Measurements from ENCODE around the gene DNAH1.

DNA sequence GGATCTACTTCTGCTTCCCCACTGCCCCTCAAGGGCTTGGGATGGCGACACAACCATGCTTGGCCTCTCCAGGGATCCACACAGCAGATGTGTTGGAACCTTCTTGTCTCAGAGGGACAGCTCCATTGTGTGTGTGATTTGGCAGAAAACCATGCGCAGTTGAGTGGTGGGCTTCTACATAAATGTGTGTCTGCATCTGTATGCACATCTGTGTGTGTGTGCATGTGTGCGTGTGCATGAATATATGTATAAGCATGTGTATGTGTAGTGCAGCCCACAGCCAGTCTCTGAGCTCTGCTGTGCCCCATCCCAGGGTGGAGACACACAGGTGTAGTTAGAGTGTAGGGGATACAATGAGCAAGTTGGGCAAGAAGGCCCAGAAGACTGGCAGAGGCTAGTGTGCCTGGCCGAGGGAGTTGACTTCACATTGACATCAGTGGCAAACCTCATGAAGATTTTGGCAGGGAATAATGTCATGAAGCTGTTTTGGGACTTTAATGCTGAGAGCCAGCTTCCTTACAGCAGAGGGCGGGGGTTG lies 20.4 kb upstream of the DNAH1 start:
- TF ChIP-seq, protein P1, sequence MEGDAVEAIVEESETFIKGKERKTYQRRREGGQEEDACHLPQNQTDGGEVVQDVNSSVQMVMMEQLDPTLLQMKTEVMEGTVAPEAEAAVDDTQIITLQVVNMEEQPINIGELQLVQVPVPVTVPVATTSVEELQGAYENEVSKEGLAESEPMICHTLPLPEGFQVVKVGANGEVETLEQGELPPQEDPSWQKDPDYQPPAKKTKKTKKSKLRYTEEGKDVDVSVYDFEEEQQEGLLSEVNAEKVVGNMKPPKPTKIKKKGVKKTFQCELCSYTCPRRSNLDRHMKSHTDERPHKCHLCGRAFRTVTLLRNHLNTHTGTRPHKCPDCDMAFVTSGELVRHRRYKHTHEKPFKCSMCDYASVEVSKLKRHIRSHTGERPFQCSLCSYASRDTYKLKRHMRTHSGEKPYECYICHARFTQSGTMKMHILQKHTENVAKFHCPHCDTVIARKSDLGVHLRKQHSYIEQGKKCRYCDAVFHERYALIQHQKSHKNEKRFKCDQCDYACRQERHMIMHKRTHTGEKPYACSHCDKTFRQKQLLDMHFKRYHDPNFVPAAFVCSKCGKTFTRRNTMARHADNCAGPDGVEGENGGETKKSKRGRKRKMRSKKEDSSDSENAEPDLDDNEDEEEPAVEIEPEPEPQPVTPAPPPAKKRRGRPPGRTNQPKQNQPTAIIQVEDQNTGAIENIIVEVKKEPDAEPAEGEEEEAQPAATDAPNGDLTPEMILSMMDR (IDR thresholded peaks at IDR 0.05): no peak
- TF ChIP-seq POLR2A (IDR thresholded peaks at IDR 0.05): no peak

Data from testis (tissue), 2 donors.